HG03280 (cell line): Measurements from ENCODE around the gene VPS51.

Source experiments
- ATAC-seq: cut with Tn5 transposase; IDR thresholded peaks from one replicate; pipeline ENCODE4 v1.9.1; 2021; ENCODE audit warnings: mild to moderate bottlenecking, moderate library complexity; ENCODE audit not compliant: unreplicated experiment

The VPS51 gene

GRCh38 chr11:65071907-65072630, 23.9 kb upstream of the VPS51 start:
- no peak for ATAC-seq

- ATAC-seq: no peak
Measured at GRCh38 chr11:65072631-65072966, 23.4 kb upstream of the VPS51 start.

GRCh38 chr11:65077451-65077850, 18.6 kb upstream of the VPS51 start:
- no peak for ATAC-seq

- no peak for ATAC-seq
Measured at GRCh38 chr11:65078151-65078550, 17.9 kb upstream of the VPS51 start.

GRCh38 chr11:65078786-65079342, 17.1 kb upstream of the VPS51 start:
- ATAC-seq: no peak

GRCh38 chr11:65083134-65083833, 12.7 kb upstream of the VPS51 start:
- no peak for ATAC-seq

- ATAC-seq: peak; percentile 89
Measured at GRCh38 chr11:65083834-65084597, 12.0 kb upstream of the VPS51 start, which contains the start of the genes CDCA5 and ZFPL1. TSS of gene CDCA5 (minus strand) at chr11:65084040. CDS start at chr11:65083978, 62 bp downstream. TSS of gene ZFPL1 (plus strand) at chr11:65084222. CDS start at chr11:65084699, 477 bp downstream.

- ATAC-seq: no peak
Measured at GRCh38 chr11:65084598-65085375, 11.2 kb upstream of the VPS51 start.

- no peak for ATAC-seq
Measured at GRCh38 chr11:65085446-65085845, 10.6 kb upstream of the VPS51 start.

- ATAC-seq: no peak
Measured at GRCh38 chr11:65086809-65087208, 9.2 kb upstream of the VPS51 start.

- ATAC-seq: no peak
Measured at GRCh38 chr11:65087216-65087615, 8.8 kb upstream of the VPS51 start.

- no peak for ATAC-seq
Measured at GRCh38 chr11:65087827-65088226, 8.2 kb upstream of the VPS51 start.

GRCh38 chr11:65089621-65090020, 6.4 kb upstream of the VPS51 start:
- ATAC-seq: no peak

- ATAC-seq: no peak
Measured at GRCh38 chr11:65090628-65091027, 5.4 kb upstream of the VPS51 start.

GRCh38 chr11:65095427-65095826, 587 bp upstream of the VPS51 start:
- ATAC-seq: no peak

GRCh38 chr11:65096926-65097325, 912 bp downstream of the VPS51 start:
- ATAC-seq: no peak

GRCh38 chr11:65100674-65101350, 4.8 kb downstream of the VPS51 start:
- no peak for ATAC-seq

GRCh38 chr11:65102142-65103095, 6.4 kb downstream of the VPS51 start:
- no peak for ATAC-seq

GRCh38 chr11:65103476-65103875, 7.5 kb downstream of the VPS51 start:
- no peak for ATAC-seq
